SK-N-MC (cell line): ENCODE results near the gene LYZL4.

Source experiments
- DNase-seq: peaks from one replicate; pipeline ENCODE4 v3.0.0-alpha.2; 2011; ENCODE audit warnings: low read depth, low spot score
- H3K27ac ChIP-seq: fragments of 200-600 bp; sonication (generic); 2 replicates; pipeline ENCODE4 v1.5.1; 2016; ENCODE audit warnings: mixed run types
- H3K36me3 ChIP-seq: fragments of 200-600 bp; sonication (generic); 2 replicates; pipeline ENCODE4 v1.6.1; 2017; ENCODE audit warnings: antibody characterized with exemption, low read length, mixed read lengths; ENCODE audit not compliant: insufficient read depth
- H3K4me3 ChIP-seq: fragments of 200-600 bp; sonication (generic); 2 replicates; pipeline ENCODE4 v1.5.1; 2016
- H3K9ac ChIP-seq: fragments of 200-600 bp; sonication (generic); 2 replicates; pipeline ENCODE4 v1.8.0; 2017; ENCODE audit warnings: mixed run types, mixed read lengths; ENCODE audit not compliant: insufficient read length
- H3K9me3 ChIP-seq: fragments of 200-600 bp; sonication (generic); 2 replicates; pipeline ENCODE4 v1.6.1; 2017; ENCODE audit warnings: low read depth, mild to moderate bottlenecking, antibody characterized with exemption, low read length, moderate library complexity, mixed read lengths
- EZH2 ChIP-seq: fragments of 200-600 bp; sonication (generic); IDR thresholded peaks from one replicate; pipeline ENCODE4 v1.6.1; 2017; ENCODE audit warnings: antibody characterized with exemption
- FOXP2 ChIP-seq: optimal IDR thresholded peaks from 2 replicates; pipeline ENCODE3; 2011; ENCODE audit warnings: mild to moderate bottlenecking, moderate library complexity; ENCODE audit not compliant: insufficient read depth; ENCODE audit errors: extremely low read length, control extremely low read depth
- POLR2AphosphoS5 ChIP-seq: IDR thresholded peaks from 2 replicates; pipeline ENCODE4 v1.6.1; 2012; ENCODE audit warnings: mild to moderate bottlenecking, low read depth, low read length, borderline replicate concordance

Gene LYZL4

DNA sequence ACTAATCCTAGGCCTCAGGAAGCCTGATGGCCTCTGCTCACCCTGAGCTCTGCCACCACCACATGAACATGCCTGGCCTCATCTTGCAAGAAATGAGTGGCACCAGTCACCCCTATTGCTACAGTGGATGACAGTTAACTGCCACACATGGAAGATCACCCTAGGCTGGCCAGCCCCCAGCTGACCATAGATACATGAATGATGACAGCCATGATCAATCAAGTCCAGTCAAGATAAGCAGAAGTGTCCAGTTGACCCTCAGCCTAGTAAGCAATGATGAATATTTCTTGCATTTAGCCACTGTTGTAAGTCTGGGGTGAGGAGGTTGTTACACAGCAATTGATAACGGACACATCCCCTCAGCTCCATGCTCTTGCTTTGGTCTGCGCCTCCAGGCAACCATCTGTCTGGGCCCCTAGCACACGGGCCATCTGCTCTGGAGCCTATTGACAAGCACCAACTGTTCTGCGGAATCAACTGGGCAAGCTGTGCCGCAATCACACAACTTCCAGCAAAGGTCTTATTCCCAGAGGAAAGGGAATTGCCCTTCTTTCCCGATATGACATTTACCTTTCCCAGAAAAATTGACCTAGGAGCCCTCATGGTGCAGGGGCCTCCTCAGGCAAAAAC is 2.2 kb upstream of the LYZL4 start:
- Histone ChIP-seq H3K27ac (no peak overlapping the region), H3K9ac (no peak overlapping the region), H3K36me3 (no peaks in the 10 kb centered on the region), H3K4me3 (no peak overlapping the region), H3K9me3 (no peaks in the 10 kb centered on the region)
- TF ChIP-seq FOXP2 (no peak), EZH2 (no peak), POLR2AphosphoS5 (no peak)
- no peak for DNase-seq

DNA sequence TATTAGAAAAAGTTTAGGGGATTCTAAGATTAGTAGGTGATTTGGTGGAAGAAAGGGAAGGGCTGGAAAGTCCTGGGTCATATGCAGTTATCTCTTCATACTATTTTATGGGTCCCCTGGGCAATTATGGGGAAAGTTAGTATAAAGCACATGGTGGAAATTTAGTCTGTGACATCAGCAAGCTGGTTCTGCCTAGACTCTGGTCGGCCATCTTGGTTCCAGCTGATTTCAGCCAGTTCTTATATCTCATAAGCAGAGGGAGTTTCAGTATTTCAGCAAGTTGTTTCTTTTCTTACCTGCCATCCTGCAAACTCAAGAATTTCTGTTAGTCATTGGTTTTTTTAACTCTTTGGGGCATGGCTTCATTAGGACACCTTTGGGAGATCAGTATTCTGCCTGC is 1.0 kb upstream of the LYZL4 start:
- H3K27ac ChIP-seq = no peak overlapping the region
- H3K4me3 ChIP-seq = no peak overlapping the region
- H3K9me3 ChIP-seq = no peaks in the 10 kb centered on the region
- TF ChIP-seq FOXP2 (no peak), EZH2 (no peak), POLR2AphosphoS5 (no peak)
- no peak overlapping the region for H3K9ac ChIP-seq
- no peaks in the 10 kb centered on the region for H3K36me3 ChIP-seq
- DNase-seq = no peak

DNA sequence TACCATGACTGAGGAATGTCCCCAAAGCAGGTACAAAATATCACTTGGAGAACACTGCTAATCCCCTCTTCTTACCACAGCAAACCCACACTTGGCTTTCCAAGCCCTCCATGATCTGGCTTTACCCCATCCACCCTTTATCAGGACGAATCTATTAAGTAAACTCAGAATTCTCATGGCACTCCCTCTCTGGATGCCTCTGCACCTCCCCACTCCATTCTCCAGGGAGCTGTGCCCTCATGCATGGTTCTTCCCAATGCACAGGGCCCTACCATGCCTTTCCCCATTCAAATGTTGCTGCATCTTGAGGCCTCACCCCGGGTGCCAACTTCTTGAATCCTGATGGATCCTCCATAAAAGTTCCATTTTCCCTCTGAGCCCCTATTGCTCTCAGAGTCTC is 2.3 kb downstream of the LYZL4 start:
- TF ChIP-seq EZH2 = no peak
- TF ChIP-seq POLR2AphosphoS5 = no peak
- no peak for TF ChIP-seq FOXP2

DNA sequence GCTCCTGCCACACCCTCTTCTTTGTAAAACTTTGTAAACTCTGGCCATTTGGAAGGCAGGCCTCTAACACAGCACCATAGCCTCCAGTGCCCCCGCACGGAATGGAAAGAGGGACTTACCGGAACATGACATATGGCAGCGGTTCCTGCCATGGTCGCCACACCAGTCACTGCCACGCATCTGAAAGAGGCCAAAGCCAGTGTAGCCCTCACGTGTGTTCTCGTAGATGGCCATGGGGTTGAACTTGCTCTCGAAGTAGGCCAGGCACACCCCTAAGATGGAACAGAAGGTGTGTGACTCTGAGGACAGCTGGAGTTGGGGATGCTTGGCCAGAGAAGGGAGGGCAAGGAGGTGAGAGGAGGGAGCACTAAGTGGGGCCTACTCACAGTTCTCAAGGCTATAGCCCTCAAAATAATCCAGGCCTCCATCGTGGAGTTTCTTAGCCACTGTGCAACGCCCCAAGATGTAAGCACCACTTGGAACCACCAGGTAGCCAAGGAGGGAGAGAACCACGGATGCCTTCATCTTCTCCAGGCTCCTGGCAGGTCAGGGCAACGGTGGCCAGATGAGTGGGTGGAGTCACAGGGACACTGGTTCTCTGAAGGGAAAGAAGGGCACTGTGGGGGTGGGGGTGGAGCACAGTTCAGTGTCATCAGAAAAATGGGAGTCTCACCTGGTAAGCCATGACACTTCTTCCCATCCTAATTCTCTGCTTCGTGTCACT is 3.5 kb downstream of the LYZL4 start:
- Histone ChIP-seq H3K27ac (no peak overlapping the region), H3K36me3 (no peaks in the 10 kb centered on the region), H3K9ac (no peak overlapping the region), H3K9me3 (no peaks in the 10 kb centered on the region), H3K4me3 (no peak overlapping the region)
- TF ChIP-seq POLR2AphosphoS5 = no peak
- no peak for TF ChIP-seq EZH2
- TF ChIP-seq FOXP2 = no peak
- DNase-seq = no peak

More for the DNA sequence above, 2.3 kb downstream of the LYZL4 start:
- no peak overlapping the region for H3K27ac ChIP-seq
- no peaks in the 10 kb centered on the region for H3K36me3 ChIP-seq
- DNase-seq = no peak
- no peak overlapping the region for H3K4me3 ChIP-seq
- H3K9me3 ChIP-seq = no peaks in the 10 kb centered on the region
- no peak overlapping the region for H3K9ac ChIP-seq

DNA sequence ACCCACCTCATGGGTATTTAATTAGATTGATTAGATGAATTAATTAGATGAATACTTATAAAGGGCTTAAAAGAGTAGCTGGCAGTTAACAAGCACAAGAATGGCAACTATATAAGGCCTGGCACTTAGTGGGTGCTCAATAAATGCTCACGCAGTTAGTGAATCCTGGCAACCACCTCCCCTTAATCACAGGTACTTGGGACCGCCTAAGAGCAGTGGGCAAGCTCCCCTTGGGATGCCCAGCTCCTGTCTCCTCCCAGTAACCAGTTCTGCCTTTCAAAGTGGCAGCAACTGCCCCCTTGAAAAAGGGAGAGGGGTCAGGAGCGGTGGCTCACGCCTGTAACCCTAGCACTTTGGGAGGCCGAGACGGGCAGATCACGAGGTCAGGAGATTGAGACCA is 4.6 kb downstream of the LYZL4 start:
- Histone ChIP-seq H3K36me3 (no peaks in the 10 kb centered on the region), H3K9ac (no peak overlapping the region), H3K4me3 (no peak overlapping the region), H3K27ac (no peak overlapping the region), H3K9me3 (no peaks in the 10 kb centered on the region)
- no peak for DNase-seq
- TF ChIP-seq FOXP2 (no peak), POLR2AphosphoS5 (no peak), EZH2 (no peak)

DNA sequence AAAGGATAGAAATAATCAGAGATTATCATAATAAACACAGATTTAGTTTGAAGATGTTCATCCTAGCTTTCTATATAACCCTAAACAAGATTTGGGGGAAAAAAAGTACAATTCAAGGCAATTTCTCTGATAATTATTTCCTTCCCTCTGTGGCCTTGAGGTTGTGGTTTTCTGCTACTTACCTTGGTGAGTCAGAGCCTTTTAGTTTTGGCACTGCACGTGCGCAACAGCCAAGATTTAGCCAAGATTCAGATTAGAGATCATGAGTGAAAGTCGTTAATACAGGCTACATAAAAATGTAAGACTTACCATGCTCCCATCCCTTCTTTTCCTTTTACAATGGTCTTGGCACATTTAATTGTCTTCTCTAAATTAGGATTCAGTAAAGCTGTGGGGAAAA is 6.7 kb downstream of the LYZL4 start:
- TF ChIP-seq EZH2 (no peak), POLR2AphosphoS5 (no peak), FOXP2 (no peak)
- no peak overlapping the region for H3K9ac ChIP-seq
- H3K27ac ChIP-seq = no peak overlapping the region
- H3K9me3 ChIP-seq = no peaks in the 10 kb centered on the region
- H3K36me3 ChIP-seq = no peaks in the 10 kb centered on the region
- no peak for DNase-seq
- no peak overlapping the region for H3K4me3 ChIP-seq

DNA sequence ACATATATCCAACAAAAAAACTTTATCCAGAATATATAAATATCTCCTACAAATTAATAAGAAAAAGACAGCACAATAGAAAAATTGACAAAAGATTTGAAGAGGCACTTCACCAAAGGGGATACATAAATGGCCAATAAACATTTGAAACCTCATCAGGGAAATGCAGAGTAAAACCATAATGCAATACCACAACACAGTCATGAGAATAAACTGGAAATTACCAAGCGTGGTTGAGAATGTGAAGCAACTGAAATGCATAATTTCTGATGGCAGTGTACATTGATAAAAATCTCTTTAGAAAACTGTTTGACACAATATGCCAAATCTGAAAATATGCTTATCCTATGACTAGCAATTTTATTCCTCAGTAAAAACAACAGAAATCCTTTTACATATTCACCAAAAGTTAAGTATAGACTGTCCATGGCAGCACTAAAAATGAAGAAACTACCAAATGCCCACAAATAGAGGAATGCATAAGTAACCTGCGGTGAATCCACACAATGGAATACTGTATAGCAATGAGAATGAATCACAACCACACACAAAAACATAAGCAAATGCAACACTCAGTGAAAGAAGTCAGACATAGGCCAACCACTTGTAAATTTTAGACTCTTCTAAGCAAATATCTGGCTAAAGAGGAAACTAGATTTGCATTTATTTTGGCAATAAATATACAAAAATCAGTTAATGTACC is 7.9 kb downstream of the LYZL4 start:
- H3K9me3 ChIP-seq = no peaks in the 10 kb centered on the region
- TF ChIP-seq FOXP2 = no peak

DNA sequence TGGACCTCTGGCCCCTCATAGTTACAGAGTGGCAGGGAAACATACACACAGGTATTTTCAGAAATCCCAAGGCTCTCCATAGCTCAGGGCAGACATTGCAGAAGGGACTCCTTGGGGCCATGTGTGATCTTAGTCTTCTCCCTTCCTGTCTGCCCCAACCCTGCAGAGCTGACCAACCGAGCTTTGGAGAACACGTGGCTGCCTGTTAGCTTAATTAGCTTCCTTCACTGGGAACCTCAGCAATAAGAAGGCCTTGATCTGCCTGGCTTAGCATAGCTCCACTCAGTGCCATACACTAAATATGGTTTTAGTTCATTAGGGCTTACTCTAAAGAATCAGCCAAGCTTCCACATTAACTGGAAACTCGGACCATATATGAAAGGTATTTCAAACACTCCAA is 12.3 kb downstream of the LYZL4 start:
- H3K9me3 ChIP-seq = no peaks in the 10 kb centered on the region
- no peak overlapping the region for H3K27ac ChIP-seq
- no peak for TF ChIP-seq EZH2
- TF ChIP-seq FOXP2 = no peak
- no peak for TF ChIP-seq POLR2AphosphoS5
- H3K4me3 ChIP-seq = no peak overlapping the region
- H3K9ac ChIP-seq = no peak overlapping the region
- H3K36me3 ChIP-seq = no peaks in the 10 kb centered on the region
- DNase-seq = no peak

More for the DNA sequence above, 7.9 kb downstream of the LYZL4 start:
- no peak overlapping the region for H3K4me3 ChIP-seq
- H3K27ac ChIP-seq = no peak overlapping the region
- no peak overlapping the region for H3K9ac ChIP-seq
- H3K36me3 ChIP-seq = no peaks in the 10 kb centered on the region
- DNase-seq = no peak
